GM19468 (cell line): ENCODE measurements around the gene TBC1D22B.
"Not testable (repeated sequence)": the region's sequence is repeated elsewhere in the genome, so short reads cannot be mapped to it uniquely, and the experiment has no call there.

Experiments used
- ATAC-seq: cut with Tn5 transposase; IDR thresholded peaks from one replicate; pipeline ENCODE4 v1.9.1; 2021; ENCODE audit warnings: mild to moderate bottlenecking, moderate library complexity, moderate number of reproducible peaks; ENCODE audit not compliant: unreplicated experiment; ENCODE audit errors: extremely low read depth

The TBC1D22B gene

DNA sequence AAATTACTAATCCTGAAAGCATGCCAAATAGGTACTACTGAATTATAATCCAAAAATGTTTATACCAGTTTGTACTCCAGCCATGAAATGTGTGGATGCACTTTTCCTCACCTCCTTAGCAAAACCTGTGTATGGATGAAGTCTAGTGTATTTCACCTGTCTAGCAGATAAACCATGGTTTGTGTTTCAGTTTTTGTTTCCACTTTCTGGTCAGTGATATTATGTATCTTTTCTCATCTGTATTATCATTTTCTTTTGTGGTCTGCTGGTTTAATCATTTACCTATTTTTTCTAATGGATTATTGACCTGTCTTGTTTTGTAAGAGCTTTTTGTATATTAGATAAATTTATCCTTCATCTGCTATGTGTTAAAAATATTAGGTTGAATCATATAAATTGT lies 41.4 kb downstream of the TBC1D22B start:
- ATAC-seq = no peak

GRCh38 chr6:37299990-37300389 lies 42.4 kb downstream of the TBC1D22B start:
- no peak for ATAC-seq

DNA sequence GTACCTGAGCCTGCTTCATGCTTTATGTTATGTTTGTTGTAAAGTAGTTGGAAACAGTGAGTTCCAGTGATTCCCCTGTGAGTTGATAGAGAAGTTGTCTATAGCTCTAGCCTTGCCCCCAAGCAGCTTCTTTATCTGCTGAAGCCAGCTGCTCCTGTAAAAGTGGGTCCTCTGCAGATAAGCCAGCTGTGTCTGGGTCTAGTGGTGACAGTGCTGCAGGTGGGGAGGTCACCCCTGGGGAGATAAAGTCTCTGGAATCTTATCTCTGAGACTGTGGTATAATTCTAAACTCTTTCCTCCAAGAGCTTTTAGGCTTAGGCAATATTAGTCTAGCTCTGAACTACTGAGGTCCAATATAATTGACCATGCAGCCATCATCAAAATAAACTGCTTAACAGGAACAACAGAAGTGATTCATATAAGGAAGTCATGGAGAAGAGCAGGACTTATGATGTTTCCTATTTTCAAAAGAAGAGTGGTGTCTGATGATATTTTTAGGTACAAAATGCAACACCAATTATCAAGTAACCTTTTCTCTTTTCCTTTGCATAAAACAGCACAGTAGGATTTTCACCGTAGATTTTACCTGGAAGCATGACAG lies 44.6 kb downstream of the TBC1D22B start:
- no peak for ATAC-seq

GRCh38 chr6:37303091-37303660 lies 45.6 kb downstream of the TBC1D22B start:
- no peak for ATAC-seq

- no peak for ATAC-seq
Observed at GRCh38 chr6:37303891-37304503, 46.4 kb downstream of the TBC1D22B start.

GRCh38 chr6:37304766-37305165 lies 47.2 kb downstream of the TBC1D22B start:
- ATAC-seq = no peak

DNA sequence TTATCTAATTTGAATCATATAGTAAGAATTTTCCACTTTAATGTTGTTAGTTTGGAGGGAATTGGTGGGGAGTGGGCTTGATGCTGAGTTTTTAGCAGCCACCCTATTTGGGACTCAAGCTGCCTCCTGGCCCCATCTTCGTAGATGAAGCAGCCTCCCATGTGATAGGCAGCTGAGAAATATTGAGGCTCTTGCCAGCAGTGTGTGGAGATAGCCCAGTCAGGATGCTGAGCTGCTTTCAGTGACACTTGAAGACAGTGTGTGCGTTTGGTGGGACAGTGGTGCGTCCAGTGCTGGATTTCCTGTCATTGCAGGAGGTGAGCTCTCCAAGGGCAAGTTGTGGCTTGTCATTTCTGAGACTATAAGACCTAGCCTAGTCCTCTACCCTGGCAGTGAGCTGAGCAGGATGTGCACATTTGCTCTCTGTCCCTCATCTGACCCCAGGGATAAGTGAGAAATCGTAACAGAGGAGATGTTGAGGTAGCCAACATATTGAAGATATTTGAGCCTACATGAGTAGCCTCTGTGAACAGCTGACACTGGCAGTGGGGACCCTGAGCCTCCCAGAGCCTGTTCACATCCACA lies 48.4 kb downstream of the TBC1D22B start:
- ATAC-seq = no peak

- no peak for ATAC-seq
Observed at GRCh38 chr6:37306624-37307222, 49.2 kb downstream of the TBC1D22B start.

GRCh38 chr6:37307484-37307883 lies 49.9 kb downstream of the TBC1D22B start:
- ATAC-seq = not testable (repeated sequence)

DNA sequence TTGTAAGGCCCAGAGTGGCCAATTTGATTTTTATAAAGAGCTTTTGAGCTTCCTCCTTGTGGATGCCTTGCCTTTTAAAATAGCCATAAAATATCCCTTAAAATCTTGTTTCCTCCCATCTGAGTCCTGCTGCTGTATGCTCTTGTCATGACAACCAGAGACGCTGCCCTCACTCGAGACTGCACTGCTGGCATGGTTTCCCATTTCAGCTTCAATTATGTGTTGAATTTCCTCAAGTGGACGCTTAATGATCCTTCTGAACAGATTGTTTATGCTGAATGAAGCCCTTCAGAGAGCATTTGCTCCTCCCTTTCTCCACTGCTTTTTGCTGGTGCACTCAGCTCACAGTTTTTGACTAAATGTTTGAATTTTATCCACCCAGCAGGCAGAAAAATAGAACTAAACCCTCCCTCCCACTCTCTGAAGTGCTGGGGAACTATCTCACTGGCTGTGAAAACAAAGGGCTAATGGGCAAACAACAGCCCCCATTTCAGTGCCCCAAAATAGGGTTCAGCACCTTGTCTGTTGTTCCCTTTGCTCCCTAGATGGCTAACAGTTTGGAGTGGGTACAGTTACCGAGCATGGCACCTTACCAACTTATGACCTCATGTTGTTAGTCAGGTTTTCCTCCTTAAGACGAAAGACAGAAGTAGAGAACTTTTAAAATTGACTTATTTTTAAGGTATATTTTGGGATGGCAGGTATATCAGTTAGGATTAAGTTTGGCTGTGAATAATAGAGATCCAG lies 50.7 kb downstream of the TBC1D22B start:
- ATAC-seq = no peak

GRCh38 chr6:37309046-37309445 lies 51.5 kb downstream of the TBC1D22B start:
- ATAC-seq = no peak

DNA sequence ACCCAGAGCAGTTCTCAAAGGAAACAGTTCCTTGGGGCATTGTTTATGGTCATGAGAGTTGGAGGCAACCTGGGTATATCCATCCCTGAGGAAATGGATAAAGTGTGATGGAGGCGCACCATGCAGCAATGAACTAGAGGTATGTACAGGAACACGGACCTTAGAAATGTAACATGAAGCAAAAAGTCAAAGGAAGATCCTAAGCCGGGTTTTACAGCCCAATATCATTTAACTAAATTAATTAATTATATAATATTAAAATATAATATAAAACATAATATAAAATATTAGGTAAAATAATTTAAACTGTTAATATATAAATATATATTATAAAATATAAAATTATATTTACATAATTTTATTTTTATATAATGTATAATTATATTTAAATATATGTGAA lies 52.1 kb downstream of the TBC1D22B start:
- no peak for ATAC-seq

DNA sequence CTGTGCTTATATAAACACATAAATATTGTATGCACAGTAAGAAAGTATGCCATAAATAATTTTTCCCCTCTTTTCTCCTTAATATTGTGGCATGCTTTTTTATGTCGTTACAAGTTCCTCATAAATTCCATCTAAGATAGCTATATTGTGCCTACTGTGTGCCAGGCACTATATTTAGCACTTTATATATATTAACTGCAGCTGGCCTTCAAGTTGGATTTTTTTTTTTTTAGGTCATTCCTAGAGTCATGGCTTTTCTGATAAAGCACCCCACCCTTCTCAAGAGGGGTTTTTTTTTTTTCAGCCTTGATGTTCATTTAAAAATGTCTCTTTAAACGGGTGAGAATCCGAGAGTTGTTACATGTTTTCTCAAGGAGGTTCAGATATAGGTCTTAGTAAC lies 53.4 kb downstream of the TBC1D22B start:
- ATAC-seq = no peak

DNA sequence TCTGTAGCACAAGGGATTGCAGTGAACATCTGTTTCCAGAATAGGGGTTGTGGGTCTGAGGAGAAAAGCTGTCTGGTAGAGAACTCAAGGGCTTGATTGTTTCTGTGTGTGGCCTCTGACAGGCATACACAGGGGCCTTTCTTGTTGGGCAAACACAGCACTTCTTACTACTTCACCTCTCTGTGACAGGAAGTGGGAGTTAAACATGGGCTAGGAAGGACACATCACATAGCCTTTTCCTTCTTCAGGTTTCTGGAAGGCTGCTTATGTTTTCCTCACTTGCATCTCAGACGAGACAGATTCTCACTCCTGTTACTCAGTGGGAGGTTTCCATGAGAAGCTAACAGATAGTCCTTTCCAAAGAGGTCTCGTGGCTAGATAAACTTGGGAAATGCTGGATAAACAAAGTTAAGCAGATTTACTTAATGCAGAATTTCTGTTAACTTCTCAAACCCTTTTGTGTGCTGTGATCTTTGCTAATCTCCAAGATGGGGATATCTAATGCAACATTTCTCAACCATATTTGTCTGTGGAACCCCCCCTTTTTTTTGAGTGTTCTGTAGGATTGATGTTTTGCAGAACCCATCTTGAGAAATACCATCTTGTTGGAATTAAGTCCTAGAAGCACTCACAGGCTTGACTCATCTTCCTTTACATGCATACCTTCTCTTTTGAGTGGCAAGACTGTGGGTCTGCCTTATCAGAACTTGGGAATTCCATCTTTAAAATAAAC lies 54.3 kb downstream of the TBC1D22B start:
- ATAC-seq = no peak

GRCh38 chr6:37313723-37314486 lies 56.3 kb downstream of the TBC1D22B start:
- no peak for ATAC-seq

DNA sequence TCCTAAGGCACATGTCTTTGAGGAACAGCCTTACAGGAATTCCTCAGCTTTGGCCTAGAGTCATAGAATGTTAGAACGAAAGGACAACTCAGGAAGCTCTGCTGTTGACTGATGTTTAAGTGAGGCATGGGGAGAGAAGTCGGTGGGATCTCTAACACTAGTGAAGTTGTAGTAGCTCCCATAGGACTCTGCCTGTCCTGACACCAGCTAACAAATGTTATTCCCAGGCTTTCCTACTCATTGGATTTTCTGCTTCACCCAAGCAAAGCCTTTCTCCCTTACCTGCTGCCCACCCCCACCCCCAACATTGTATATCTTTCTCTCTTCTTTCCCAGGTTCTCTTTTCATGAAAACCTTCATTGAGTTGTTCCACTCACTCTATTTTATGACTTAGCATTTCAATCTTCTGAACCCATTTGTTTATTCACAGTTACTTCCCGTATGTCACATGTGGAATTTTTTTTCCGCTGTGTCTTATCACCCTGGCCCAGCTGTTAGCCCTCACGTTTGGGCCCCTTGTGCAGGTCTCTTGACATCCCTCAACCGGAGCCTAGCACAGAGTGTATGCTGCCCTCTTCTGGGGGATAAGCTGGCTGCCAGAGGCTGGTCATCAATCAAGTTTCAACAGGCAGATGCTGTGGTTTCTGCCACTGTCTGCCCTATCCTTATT lies 57.0 kb downstream of the TBC1D22B start:
- no peak for ATAC-seq

DNA sequence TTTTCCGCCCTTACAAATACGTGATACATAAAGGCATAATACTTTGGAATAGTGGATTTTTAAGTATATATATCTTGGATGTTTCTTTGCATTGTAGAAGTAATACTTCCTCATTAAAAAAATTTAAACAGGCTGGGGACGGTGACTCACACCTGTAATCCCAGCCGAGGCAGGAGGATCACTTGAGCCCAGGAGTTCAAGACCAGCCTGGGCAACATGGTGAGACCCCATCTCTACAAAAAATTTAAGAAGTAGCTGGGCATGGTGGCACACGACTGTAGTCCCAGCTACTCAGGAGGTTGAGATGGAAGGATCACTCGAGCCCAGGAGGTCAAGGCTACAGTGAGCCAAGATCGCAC lies 57.6 kb downstream of the TBC1D22B start:
- no peak for ATAC-seq

DNA sequence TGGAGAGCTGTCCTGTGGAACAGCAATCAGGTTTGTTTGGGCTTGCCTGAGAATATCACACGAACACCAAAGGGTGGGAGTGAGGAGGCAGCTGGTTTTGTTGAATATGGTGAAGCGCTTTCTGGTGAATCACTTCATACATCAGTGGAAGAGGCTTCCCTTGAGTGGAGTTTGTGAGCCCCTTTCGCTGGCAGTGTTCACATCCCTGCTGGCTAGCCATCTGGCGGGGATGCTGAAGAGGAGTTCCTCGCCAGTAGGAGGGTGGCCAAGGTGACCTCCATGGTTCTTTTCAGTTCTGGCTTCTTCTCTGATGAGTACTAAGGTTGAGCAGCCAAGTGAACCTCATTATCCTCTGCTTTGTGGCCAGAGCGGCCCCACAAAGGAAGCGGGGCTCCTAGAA lies 58.5 kb downstream of the TBC1D22B start:
- ATAC-seq = no peak
